ENCODE data around the gene ADCY3.

DNA sequence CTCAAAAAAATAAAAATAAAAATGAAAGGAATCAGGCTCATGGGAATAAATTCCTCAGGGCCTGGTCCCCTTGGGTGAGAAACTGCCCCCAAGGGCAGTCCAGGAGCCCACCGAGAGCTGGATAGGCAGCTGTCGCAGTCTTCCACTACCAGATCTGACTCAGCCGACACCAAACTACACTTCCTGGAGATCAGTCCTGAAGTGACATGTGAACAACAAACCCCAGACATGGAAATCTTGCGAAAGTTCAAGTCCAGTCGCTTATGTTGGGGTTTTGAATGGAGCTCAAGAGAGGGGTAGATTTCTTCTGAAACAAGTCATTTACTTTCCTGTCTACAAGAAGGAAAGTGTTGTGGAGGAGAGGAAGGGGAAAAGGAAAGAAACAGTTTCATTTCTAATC lies 12.9 kb downstream of the ADCY3 start:
- no peak for TF ChIP-seq POLR2A (IDR thresholded peaks at IDR 0.05)
- no peak for TF ChIP-seq EP300 (IDR thresholded peaks at IDR 0.05)
- TF ChIP-seq, protein P1, sequence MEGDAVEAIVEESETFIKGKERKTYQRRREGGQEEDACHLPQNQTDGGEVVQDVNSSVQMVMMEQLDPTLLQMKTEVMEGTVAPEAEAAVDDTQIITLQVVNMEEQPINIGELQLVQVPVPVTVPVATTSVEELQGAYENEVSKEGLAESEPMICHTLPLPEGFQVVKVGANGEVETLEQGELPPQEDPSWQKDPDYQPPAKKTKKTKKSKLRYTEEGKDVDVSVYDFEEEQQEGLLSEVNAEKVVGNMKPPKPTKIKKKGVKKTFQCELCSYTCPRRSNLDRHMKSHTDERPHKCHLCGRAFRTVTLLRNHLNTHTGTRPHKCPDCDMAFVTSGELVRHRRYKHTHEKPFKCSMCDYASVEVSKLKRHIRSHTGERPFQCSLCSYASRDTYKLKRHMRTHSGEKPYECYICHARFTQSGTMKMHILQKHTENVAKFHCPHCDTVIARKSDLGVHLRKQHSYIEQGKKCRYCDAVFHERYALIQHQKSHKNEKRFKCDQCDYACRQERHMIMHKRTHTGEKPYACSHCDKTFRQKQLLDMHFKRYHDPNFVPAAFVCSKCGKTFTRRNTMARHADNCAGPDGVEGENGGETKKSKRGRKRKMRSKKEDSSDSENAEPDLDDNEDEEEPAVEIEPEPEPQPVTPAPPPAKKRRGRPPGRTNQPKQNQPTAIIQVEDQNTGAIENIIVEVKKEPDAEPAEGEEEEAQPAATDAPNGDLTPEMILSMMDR (IDR thresholded peaks at IDR 0.05): no peak
- no peak for TF ChIP-seq POLR2AphosphoS5 (IDR thresholded peaks at IDR 0.05)
